ENCODE data around the gene EYS. TPM values are rescaled to one million over a fixed set of nuclear protein-coding genes. Genes with fewer than 3 reads are reported as not detected.

Gene EYS
- total RNA-seq, 1 experiment from 2014 or later, result not detected

GRCh38 chr6:64049736-64050135 is 1657.3 kb downstream of the EYS start:
- Mint-ChIP-seq H3K27me3 (ENCODE audit: insufficient read depth, unreplicated experiment) (no peaks in the 10 kb centered on the region), H3K4me3 (ENCODE audit: unreplicated experiment) (no peak overlapping the region), H3K27ac (ENCODE audit: unreplicated experiment) (no peak overlapping the region), H3K36me3 (ENCODE audit: insufficient read depth, unreplicated experiment) (no peaks in the 10 kb centered on the region), H3K9me3 (ENCODE audit: unreplicated experiment) (no peaks in the 10 kb centered on the region), H3K4me1 (ENCODE audit: low read depth, unreplicated experiment) (peaks cover 17% of the 10 kb centered on the region)
- CTCF ChIA-PET, result no interaction called here
- intact Hi-C loops (cut with micrococcal nuclease; ENCODE audit: unreplicated experiment), result no loop called here
- DNase-seq, result no peak
- H3K4me1 ChIP-seq, result peaks cover 10% of the 10 kb centered on the region
- TF ChIP-seq CTCF (IDR thresholded peaks at IDR 0.05; ENCODE audit: insufficient read depth in 1 of 2, low read depth in 1 of 2, low read length in 1 of 2, severe bottlenecking in 1 of 2, unreplicated experiment in 1 of 2), result no peak
- POLR2A ChIA-PET, result no interaction called here
- H3K4me3 ChIP-seq (ENCODE audit: low read depth, low read length), result no peak overlapping the region
- H3K36me3 ChIP-seq (ENCODE audit: control insufficient read depth, insufficient read depth, low read length), result no peaks in the 10 kb centered on the region
- no peaks in the 10 kb centered on the region for H3K27me3 ChIP-seq (replicated peaks; ENCODE audit: control insufficient read depth, insufficient read depth, low read length)
- BruUV-seq (replicated peaks), result no TSS peak
- H3K9me3 ChIP-seq, result no peaks in the 10 kb centered on the region

GRCh38 chr6:64046746-64047208 is 1660.2 kb downstream of the EYS start:
- BruUV-seq (replicated peaks), result no TSS peak
- no peaks in the 10 kb centered on the region for H3K9me3 Mint-ChIP-seq (ENCODE audit: unreplicated experiment)
- no peak overlapping the region for H3K4me3 ChIP-seq (ENCODE audit: low read depth, low read length)

GRCh38 chr6:64041373-64041772 is 1665.7 kb downstream of the EYS start:
- intact Hi-C loops (cut with micrococcal nuclease; ENCODE audit: unreplicated experiment), result no loop called here
- no peaks in the 10 kb centered on the region for H3K36me3 ChIP-seq (ENCODE audit: control insufficient read depth, insufficient read depth, low read length)
- H3K4me1 Mint-ChIP-seq (ENCODE audit: low read depth, unreplicated experiment), result peaks cover 8% of the 10 kb centered on the region
- H3K27ac Mint-ChIP-seq (ENCODE audit: unreplicated experiment), result no peak overlapping the region
- no peaks in the 10 kb centered on the region for H3K9me3 ChIP-seq
- H3K4me3 ChIP-seq (ENCODE audit: low read depth, low read length), result no peak overlapping the region
- CTCF ChIA-PET, result no interaction called here
- no peak for DNase-seq
- peaks cover 4% of the 10 kb centered on the region; the same call in 1 of the 2 replicates for H3K4me1 ChIP-seq
- H3K9me3 Mint-ChIP-seq (ENCODE audit: unreplicated experiment), result no peaks in the 10 kb centered on the region
- no peak for TF ChIP-seq CTCF (IDR thresholded peaks at IDR 0.05; ENCODE audit: insufficient read depth in 1 of 2, low read depth in 1 of 2, low read length in 1 of 2, severe bottlenecking in 1 of 2, unreplicated experiment in 1 of 2)
- POLR2A ChIA-PET, result no interaction called here
- H3K27me3 ChIP-seq (replicated peaks; ENCODE audit: control insufficient read depth, insufficient read depth, low read length), result no peaks in the 10 kb centered on the region
- H3K36me3 Mint-ChIP-seq (ENCODE audit: insufficient read depth, unreplicated experiment), result no peaks in the 10 kb centered on the region
- no peak overlapping the region for H3K4me3 Mint-ChIP-seq (ENCODE audit: unreplicated experiment)
- no TSS peak for BruUV-seq (replicated peaks)
- H3K27me3 Mint-ChIP-seq (ENCODE audit: insufficient read depth, unreplicated experiment), result no peaks in the 10 kb centered on the region

More at GRCh38 chr6:64046746-64047208, 1660.2 kb downstream of the EYS start:
- Mint-ChIP-seq H3K36me3 (ENCODE audit: insufficient read depth, unreplicated experiment) (no peaks in the 10 kb centered on the region), H3K27me3 (ENCODE audit: insufficient read depth, unreplicated experiment) (no peaks in the 10 kb centered on the region), H3K27ac (ENCODE audit: unreplicated experiment) (no peak overlapping the region), H3K4me3 (ENCODE audit: unreplicated experiment) (no peak overlapping the region), H3K4me1 (ENCODE audit: low read depth, unreplicated experiment) (peaks cover 17% of the 10 kb centered on the region)
- H3K4me1 ChIP-seq, result peaks cover 12% of the 10 kb centered on the region
- H3K27me3 ChIP-seq (replicated peaks; ENCODE audit: control insufficient read depth, insufficient read depth, low read length), result no peaks in the 10 kb centered on the region
- intact Hi-C loops (cut with micrococcal nuclease; ENCODE audit: unreplicated experiment), result loop anchor here (2.0 kb wide), 1 partner anchor 38 kb away; no protein-coding TSS in a partner anchor
- H3K36me3 ChIP-seq (ENCODE audit: control insufficient read depth, insufficient read depth, low read length), result no peaks in the 10 kb centered on the region
- ChIA-PET CTCF (no interaction called here), POLR2A (no interaction called here)
- no peaks in the 10 kb centered on the region for H3K9me3 ChIP-seq
- TF ChIP-seq CTCF (IDR thresholded peaks at IDR 0.05; ENCODE audit: insufficient read depth in 1 of 2, low read depth in 1 of 2, low read length in 1 of 2, severe bottlenecking in 1 of 2, unreplicated experiment in 1 of 2), result no peak
- DNase-seq, result no peak

Data from Caco-2 (cell line).